Activated naive CD4-positive, alpha-beta T cell treated with anti-CD3 and anti-CD28 coated beads, Interleukin-2, amount 50 U/mL, for 24 hours (primary cell): ENCODE results near the gene APEX2.
A peak's percentile ranks its signal among the peaks of the same experiment; 100 is the strongest.
"Not testable (repeated sequence)": the region's sequence is repeated elsewhere in the genome, so short reads cannot be mapped to it uniquely, and the experiment has no call there.

Experiments used
- H3K27ac Mint-ChIP-seq: one replicate; pipeline ENCODE4 v1.8.0; 2021; ENCODE audit warnings: mild to moderate bottlenecking, mixed read lengths
- H3K27me3 Mint-ChIP-seq: one replicate; pipeline ENCODE4 v1.8.0; 2021; ENCODE audit warnings: mixed read lengths
- H3K36me3 Mint-ChIP-seq: one replicate; pipeline ENCODE4 v1.8.0; 2021; ENCODE audit warnings: mixed read lengths
- H3K4me1 Mint-ChIP-seq: one replicate; pipeline ENCODE4 v1.8.0; 2021; ENCODE audit warnings: mixed read lengths
- H3K4me3 Mint-ChIP-seq: one replicate; pipeline ENCODE4 v1.8.0; 2021; ENCODE audit warnings: mild to moderate bottlenecking, mixed read lengths
- H3K9me3 Mint-ChIP-seq: one replicate; pipeline ENCODE4 v1.8.0; 2021; ENCODE audit warnings: mixed read lengths

APEX2 gene, protein sequence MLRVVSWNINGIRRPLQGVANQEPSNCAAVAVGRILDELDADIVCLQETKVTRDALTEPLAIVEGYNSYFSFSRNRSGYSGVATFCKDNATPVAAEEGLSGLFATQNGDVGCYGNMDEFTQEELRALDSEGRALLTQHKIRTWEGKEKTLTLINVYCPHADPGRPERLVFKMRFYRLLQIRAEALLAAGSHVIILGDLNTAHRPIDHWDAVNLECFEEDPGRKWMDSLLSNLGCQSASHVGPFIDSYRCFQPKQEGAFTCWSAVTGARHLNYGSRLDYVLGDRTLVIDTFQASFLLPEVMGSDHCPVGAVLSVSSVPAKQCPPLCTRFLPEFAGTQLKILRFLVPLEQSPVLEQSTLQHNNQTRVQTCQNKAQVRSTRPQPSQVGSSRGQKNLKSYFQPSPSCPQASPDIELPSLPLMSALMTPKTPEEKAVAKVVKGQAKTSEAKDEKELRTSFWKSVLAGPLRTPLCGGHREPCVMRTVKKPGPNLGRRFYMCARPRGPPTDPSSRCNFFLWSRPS

DNA sequence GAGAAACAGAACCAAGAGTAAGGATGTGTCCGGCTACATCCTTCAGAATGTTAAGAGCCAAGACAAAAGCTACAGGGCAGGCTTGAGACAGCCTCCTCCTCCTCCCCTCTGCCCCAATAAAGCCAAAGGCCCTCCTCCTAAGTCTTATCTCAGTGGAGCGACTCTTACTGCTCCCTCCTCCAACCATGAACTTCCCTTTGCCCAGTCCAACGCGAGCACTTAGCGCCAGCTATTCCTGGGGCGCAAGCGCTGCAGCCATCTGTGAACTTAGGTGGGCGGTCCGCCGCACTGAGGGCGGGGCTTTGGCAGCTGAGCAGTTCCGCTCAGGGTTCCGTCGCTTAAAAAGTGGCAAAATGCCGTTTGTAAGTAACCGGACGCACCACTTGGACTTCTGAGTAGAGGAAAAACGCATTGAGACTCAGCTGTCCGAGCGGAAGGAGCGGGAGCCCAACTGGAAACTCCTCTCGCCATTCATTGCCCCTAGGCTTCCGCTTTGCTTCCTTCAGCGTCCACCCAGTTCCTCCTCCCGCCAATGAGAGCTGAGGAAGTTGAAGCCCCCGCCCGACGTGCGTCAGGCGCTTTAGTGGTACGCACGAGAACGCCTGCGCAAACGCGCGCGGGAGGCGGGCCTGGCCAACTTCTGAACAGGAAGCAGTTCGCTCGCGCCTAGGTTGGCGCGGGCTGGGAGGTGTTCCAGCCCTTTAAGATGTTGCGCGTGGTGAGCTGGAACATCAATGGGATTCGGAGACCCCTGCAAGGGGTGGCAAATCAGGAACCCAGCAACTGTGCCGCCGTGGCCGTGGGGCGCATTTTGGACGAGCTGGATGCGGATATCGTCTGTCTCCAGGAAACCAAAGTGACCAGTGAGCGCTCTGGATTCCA lies at the start of gene APEX2:
APEX2 (plus strand) TSS at position 647 of the 882 bp plus-strand sequence; CDS start at position 707, 60 bp downstream.
- Mint-ChIP-seq H3K27me3 (no peaks in the 10 kb centered on the region), H3K4me1 (peaks cover 31% of the 10 kb centered on the region), H3K27ac (peak within 1 kb of the TSS; percentile 97), H3K9me3 (no peaks in the 10 kb centered on the region), H3K36me3 (peaks cover 7% of the 10 kb centered on the region), H3K4me3 (peak within 1 kb of the TSS; percentile 91)

DNA sequence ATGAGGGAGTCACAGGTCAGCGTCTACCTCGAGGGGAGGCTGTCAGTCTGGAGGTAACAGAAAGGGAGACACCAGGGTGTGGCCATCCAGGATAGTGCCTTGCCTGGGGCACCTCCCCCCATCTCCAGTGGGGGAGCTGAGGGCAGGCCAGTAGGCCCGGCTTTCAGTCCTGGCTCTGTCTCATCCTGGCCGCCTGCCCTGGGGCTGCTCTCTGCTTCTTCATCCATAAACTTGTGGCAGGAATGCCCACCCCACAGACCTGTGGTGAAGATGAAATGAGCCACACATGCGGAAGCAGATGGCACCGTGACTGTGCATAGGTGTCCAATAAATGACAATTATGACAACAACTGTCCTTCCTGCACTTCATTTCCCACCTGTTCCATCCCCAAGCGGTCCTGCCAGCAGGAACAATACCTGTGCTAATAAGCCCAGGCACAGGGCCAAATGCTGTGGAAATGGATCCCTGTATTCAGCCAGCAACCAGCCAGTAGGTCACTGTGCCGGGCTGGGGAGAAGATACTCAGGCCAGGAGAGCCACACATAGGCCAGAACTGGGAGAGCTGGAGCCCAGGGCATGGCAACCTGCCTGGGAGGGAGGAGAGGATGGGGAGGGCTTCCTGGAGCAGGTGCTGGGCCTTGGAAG lies 49.3 kb upstream of the APEX2 start:
- Mint-ChIP-seq H3K36me3 (no peaks in the 10 kb centered on the region), H3K27me3 (no peaks in the 10 kb centered on the region), H3K4me3 (no peak overlapping the region), H3K9me3 (no peaks in the 10 kb centered on the region), H3K4me1 (no peaks in the 10 kb centered on the region), H3K27ac (no peak overlapping the region)

DNA sequence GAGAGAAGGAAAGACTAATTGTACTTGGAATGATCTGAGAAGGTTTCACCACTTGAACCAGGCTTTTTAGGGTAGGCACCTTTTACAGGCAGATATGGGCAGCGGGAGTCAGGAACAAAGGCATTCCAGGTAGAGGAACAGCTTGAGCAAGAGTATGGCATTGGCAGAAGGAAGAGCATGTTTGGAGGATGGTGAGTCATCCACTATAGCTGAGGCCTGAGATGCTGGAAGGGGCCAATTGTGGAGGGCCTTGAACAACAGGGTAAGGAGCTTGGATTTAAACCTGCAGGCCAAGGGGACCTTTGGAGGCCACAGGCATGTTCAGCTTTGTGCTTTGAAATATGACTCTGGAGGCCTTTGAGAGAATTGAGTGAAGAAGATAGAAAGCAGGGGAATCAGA lies 38.4 kb upstream of the APEX2 start:
- H3K9me3 Mint-ChIP-seq: no peaks in the 10 kb centered on the region
- H3K27me3 Mint-ChIP-seq: no peaks in the 10 kb centered on the region
- H3K4me1 Mint-ChIP-seq: peaks cover 50% of the 10 kb centered on the region
- no peak overlapping the region for H3K4me3 Mint-ChIP-seq
- no peaks in the 10 kb centered on the region for H3K36me3 Mint-ChIP-seq
- H3K27ac Mint-ChIP-seq: no peak overlapping the region

DNA sequence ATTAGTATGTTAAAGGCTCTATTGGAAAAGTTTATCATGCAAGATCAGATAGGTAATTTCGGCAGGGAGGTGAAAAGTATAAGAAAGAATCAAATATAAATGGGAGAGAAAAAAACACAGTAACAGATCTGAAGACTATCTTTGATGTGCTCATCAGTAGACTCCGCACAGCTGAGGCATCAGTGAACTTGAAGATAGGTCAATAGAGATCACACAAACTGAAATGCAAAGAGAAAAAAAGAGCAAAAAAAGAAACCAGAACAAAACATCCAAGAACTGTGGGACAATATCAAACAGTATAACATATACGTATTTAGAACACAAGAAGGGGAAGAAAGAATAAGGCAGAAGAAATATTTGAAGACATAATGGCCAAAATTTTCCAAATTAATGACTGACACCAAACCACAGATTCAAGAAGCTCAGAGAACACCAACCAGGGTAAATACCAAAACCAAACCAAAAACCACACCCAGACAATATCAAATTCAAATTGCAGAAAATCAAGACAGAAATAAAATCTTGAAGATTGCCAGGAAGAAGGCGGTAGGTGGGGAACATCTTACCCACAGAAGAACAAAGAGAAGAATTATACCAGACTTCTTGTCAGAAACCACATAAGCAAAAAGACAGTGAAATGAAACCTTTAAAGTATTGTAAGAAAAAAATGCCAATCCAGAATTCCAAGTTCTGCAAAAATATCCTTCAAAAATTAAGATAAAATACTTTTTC lies 35.2 kb upstream of the APEX2 start:
- H3K4me1 Mint-ChIP-seq: peaks cover 55% of the 10 kb centered on the region
- peak overlapping the region; percentile 52 for H3K27ac Mint-ChIP-seq
- no peaks in the 10 kb centered on the region for H3K27me3 Mint-ChIP-seq
- H3K9me3 Mint-ChIP-seq: no peaks in the 10 kb centered on the region
- no peaks in the 10 kb centered on the region for H3K36me3 Mint-ChIP-seq
- H3K4me3 Mint-ChIP-seq: peak overlapping the region; percentile 72

DNA sequence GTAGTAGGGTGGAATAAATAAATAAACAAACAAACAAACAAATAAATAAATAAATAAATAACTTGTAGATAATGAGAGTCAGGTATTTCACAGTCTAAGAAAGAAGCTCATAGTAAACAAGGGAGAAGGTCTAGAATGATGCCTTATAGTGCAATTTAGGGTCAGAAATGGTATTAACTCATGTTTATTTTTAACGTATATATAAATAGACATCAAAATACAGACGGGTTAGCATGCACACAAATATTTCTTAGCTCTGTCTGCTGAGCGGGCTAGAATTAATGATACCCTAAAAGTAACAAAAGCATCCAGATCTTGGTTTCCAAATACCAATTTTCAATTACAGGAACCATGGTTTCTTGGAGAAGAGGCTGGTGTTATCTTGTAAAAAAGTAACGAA lies 22.8 kb upstream of the APEX2 start:
- Mint-ChIP-seq H3K27ac (no peak overlapping the region), H3K4me3 (no peak overlapping the region), H3K27me3 (no peaks in the 10 kb centered on the region), H3K36me3 (no peaks in the 10 kb centered on the region), H3K4me1 (no peaks in the 10 kb centered on the region), H3K9me3 (no peaks in the 10 kb centered on the region)

DNA sequence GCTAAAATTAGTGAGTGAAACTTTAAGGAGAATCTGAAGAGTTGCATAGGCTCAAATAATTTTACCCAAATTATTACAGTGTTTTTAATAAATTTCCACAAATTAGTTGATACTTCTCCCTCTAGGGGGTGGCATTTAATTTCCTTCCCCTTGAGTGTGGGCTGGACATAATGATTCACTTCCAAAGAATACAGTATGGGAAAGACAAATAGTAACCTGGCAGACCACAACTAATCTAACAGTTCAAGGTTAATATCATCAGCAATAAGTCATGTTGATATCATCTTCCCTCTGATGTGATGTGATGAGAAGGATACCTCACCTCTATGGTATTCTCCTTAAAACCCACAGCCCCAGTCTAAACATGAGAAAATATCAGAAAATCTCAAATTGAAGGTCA lies 21.7 kb upstream of the APEX2 start:
- H3K27ac Mint-ChIP-seq: no peak overlapping the region
- no peaks in the 10 kb centered on the region for H3K27me3 Mint-ChIP-seq
- H3K9me3 Mint-ChIP-seq: no peaks in the 10 kb centered on the region
- no peaks in the 10 kb centered on the region for H3K4me1 Mint-ChIP-seq
- no peaks in the 10 kb centered on the region for H3K36me3 Mint-ChIP-seq
- H3K4me3 Mint-ChIP-seq: no peak overlapping the region

DNA sequence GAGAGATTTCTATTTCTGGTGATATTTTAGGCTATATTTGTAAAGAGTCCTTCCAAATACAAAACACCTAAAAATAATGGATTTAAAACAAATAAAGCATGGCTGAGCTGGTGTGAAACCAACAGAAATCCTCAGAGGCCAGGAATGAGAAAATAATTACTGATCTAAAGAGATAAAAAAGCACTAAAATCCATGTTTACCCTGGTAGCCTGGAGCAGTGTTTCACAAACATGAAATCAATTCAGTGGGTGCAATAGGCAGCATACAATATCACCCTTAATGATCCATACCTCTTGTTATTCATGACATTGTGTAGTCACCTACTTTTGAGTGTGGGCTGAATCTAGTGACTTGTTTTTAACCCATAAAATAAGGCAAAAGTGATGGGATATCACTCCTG lies 20.7 kb upstream of the APEX2 start:
- Mint-ChIP-seq H3K9me3 (no peaks in the 10 kb centered on the region), H3K27ac (no peak overlapping the region), H3K27me3 (no peaks in the 10 kb centered on the region), H3K4me1 (no peaks in the 10 kb centered on the region), H3K36me3 (no peaks in the 10 kb centered on the region), H3K4me3 (no peak overlapping the region)

DNA sequence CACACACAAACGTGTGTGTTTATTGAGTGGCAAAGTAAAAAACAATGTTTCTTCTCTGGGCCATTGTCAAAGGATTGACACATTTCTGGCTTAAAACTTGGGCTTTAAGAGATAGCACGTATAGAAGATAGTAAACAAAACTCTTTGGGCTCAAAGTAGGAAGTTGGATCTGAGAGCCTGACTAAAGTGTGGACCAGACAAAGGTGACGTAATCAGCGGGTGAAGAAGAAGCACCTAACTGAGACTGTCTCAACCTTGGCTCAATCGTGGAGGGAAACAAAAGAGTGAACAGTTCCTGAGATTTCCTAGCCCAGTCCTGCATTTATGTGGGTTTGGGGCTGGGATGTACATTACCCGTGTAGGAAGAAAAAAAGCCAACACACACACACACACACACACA lies 19.8 kb upstream of the APEX2 start:
- Mint-ChIP-seq H3K4me3 (no peak overlapping the region), H3K27ac (no peak overlapping the region), H3K9me3 (no peaks in the 10 kb centered on the region), H3K36me3 (no peaks in the 10 kb centered on the region), H3K27me3 (no peaks in the 10 kb centered on the region), H3K4me1 (no peaks in the 10 kb centered on the region)

DNA sequence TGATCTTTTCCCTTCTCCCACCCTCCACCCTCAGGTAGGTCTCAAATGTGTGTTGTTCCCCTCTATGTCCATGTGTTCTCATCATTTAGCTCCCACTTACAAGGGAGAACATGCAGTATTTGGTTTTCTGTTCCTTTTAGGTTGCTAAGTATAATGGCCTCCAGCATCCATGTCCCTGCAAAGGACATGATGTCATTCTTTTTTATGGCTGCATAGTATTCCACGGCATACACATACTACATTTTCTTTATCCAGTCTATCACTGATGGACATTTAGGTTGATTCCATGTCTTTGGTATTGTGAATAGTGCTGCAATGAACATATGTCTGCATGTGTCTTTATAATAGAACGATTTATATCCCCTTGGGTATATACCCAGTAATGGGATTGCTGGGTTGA lies 16.9 kb upstream of the APEX2 start:
- not testable (repeated sequence) for H3K4me3 Mint-ChIP-seq, H3K27me3 Mint-ChIP-seq, H3K9me3 Mint-ChIP-seq, H3K4me1 Mint-ChIP-seq, H3K36me3 Mint-ChIP-seq, H3K27ac Mint-ChIP-seq

DNA sequence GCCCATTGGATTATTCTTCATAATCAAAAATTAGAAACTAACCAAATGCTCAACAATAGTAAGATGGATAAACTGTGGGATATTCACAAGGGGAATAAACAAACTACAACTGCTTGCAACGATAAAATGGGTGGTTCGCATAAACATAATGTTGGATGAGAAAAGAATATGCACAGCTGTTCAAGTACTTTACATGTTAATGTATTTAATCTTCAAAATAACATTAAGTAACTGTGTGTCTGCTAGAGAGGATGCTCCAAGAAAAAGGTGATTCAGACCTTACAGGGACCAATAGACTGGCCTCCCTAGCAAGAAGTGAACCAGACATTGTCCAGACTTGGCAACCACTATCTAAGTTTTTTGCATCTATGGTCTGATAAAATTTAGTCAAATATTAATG lies 8.5 kb upstream of the APEX2 start:
- Mint-ChIP-seq H3K4me3 (no peak overlapping the region), H3K9me3 (no peaks in the 10 kb centered on the region), H3K36me3 (no peaks in the 10 kb centered on the region), H3K27me3 (no peaks in the 10 kb centered on the region), H3K4me1 (no peaks in the 10 kb centered on the region), H3K27ac (no peak overlapping the region)

DNA sequence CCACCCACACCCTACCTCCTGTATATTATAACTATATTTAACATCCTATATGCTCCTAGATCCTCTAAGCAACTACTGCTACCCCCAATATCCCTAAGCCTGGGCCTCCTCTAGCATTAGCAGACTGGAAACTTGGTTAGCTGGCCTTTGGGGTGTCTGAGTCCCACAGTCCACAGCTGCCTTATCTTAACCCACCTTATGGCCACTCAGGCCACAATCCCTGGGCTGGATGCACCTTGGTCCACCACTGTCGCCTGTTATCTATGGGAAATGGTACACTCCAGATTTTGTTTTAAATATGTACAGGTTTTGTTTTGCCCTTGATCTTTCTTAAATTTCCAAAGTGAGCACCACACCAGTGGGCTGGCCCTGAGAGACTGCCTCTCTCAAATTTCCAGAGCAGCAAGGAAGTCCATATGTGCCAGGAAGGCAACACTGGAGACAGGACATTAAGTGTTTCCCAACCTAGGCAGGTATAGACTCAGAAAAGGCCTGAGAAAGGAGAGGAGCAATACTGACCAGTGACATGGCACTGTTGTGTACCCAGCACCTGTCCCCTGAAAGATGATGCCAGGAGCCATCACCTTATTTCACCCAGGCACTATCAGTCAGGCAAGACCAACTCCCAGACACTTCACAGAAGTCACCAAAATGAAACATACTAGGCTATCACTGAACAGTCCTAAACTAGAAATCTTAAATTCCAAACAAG lies 7.1 kb upstream of the APEX2 start:
- Mint-ChIP-seq H3K9me3 (no peaks in the 10 kb centered on the region), H3K4me3 (no peak overlapping the region), H3K27me3 (no peaks in the 10 kb centered on the region), H3K27ac (no peak overlapping the region), H3K36me3 (no peaks in the 10 kb centered on the region), H3K4me1 (no peaks in the 10 kb centered on the region)

DNA sequence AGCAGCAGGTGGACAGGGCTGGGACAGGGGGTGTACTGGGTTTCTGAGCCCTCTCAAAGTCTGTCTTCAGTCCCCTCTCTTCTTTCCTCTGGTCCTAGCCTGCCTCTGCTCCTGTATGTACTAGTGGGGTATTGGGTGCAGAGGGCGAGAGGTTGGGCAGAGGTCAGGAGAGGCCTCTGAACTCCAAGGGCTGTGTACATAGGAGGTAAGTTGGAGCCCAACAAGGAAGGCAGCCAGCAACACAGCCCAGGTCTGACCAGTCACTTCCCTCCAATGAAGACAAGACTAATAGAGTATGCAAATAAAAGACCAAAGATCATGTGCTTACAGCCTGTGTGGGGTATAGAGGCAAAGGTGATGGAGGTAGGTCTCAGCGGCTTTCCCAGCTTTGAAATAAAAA lies 6.1 kb upstream of the APEX2 start, which contains the start of gene PFKFB1:
PFKFB1 (minus strand) TSS at position 90 of the 400 bp plus-strand sequence. CDS start 181 bp downstream, outside the sequence.
- no peaks in the 10 kb centered on the region for H3K9me3 Mint-ChIP-seq
- H3K36me3 Mint-ChIP-seq: no peaks in the 10 kb centered on the region
- H3K27me3 Mint-ChIP-seq: no peaks in the 10 kb centered on the region
- no peak within 1 kb of the TSS for H3K4me3 Mint-ChIP-seq
- no peak within 1 kb of the TSS for H3K27ac Mint-ChIP-seq
- no peaks in the 10 kb centered on the region for H3K4me1 Mint-ChIP-seq

DNA sequence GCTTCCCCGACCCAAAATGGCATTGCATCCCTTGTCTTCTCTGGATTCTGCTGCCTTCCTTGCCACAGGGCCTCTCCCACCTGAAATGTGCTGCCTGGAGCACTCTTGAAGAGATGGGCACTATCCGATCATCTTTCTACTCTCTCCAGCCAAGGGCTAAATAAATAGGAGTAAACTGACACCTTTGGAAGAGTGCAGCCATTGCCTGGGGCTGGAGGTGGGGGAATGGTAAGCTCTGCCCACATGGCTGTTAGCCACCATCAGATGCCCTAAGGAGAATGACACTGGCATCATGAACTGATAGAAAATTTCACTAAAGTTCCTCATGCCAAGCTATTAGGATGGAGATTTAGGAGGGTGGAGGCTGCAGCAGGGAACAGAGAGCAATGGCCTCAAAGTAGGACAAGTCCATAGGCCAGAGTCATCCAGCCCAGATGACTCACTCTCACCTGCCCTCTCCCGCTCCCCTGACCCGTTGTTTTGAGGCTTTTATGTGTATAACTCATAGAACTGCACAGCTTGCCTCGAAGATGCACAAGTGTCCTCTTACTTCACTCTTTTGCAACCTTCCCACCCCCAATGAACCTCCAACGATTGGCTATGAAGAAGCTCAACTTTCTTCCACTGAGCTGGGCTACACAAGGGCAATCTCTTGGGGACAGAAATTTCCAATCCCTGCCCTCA lies 5.4 kb upstream of the APEX2 start:
- no peaks in the 10 kb centered on the region for H3K4me1 Mint-ChIP-seq

DNA sequence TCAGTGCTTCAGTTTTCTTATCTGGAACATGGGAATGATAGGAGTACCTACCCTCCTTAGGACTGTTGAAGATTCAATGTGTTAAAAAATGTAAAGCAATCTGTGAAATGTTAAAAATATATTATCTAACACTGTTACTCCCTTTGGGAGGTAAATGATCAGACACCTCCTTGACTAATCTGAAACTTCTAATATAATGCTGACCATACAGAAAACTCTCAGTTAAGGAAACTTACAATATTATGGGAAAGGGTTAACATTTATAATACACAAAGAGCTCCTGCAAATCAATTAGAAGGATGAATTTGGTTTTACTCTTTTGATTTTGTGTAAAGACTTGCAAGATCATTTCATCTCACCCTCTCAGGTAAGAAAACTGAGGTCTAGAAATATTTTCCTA lies 4.5 kb upstream of the APEX2 start:
- H3K27ac Mint-ChIP-seq: no peak overlapping the region
- no peaks in the 10 kb centered on the region for H3K9me3 Mint-ChIP-seq
- H3K36me3 Mint-ChIP-seq: no peaks in the 10 kb centered on the region
- no peaks in the 10 kb centered on the region for H3K27me3 Mint-ChIP-seq
- H3K4me1 Mint-ChIP-seq: peaks cover under 1% of the 10 kb centered on the region
- H3K4me3 Mint-ChIP-seq: no peak overlapping the region

More for the DNA sequence above, 5.4 kb upstream of the APEX2 start:
- H3K36me3 Mint-ChIP-seq: no peaks in the 10 kb centered on the region
- no peak overlapping the region for H3K4me3 Mint-ChIP-seq
- H3K27me3 Mint-ChIP-seq: no peaks in the 10 kb centered on the region
- no peaks in the 10 kb centered on the region for H3K9me3 Mint-ChIP-seq
- no peak overlapping the region for H3K27ac Mint-ChIP-seq
